ENCODE results near the gene ARRB2. TPM values are rescaled to one million over a fixed set of nuclear protein-coding genes. Genes with fewer than 3 reads are reported as not detected.
A peak's percentile ranks its signal among the peaks of the same experiment; 100 is the strongest.

The ARRB2 gene
- total and polyA plus RNA-seq, 2 donors from 2014 or later = 32.8 to 63.1 TPM

DNA sequence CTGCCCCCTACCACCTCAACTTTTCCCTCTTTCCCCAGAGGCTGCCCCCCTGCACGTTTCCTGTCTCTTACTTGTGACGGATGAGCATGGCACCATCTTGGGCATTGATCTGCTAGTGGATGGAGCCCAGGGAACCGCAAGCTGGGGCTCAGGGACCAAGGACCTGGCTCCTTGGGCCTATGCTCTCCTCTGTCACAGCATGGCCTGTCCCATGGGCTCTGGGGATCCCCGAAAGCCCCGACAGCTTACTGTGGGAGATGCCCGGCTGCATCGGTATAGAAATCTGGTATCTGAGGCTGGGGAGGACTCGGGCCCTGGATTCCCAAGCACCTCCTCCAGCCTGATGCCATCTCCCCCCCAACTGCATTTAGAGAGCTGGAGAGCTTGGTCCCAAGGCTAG lies 31.1 kb downstream of the ARRB2 start:
- Histone ChIP-seq H3K36me3 (ENCODE audit: control insufficient read depth in 2 of 3, insufficient read depth in 3 of 3, low read length in 3 of 3) (no peaks in the 10 kb centered on the region), H3K9me3 (ENCODE audit: control insufficient read depth in 2 of 3, insufficient read depth in 1 of 3, low read length in 3 of 3) (no peaks in the 10 kb centered on the region), H3K4me3 (ENCODE audit: low read length in 3 of 3) (no peak overlapping the region), H3K27ac (ENCODE audit: low read depth in 2 of 2, low read length in 2 of 2) (no peak overlapping the region), H3K9ac (ENCODE audit: low read length in 3 of 3) (no peak overlapping the region), H3K4me1 (ENCODE audit: control insufficient read depth in 2 of 3, insufficient read depth in 2 of 3, low read depth in 1 of 3, low read length in 3 of 3) (peaks cover 0 to 6% (median 0%) of the 10 kb centered on the region in 3 donors), H3K27me3 (ENCODE audit: control insufficient read depth, insufficient read depth, low read length) (peaks cover 11% of the 10 kb centered on the region)
- intact Hi-C loops (cut with DNase I) = no loop called here
- FAIRE-seq (no peak), DNase-seq (peak in 1 of 5 donors; percentile 29)
- TF ChIP-seq, protein P1, sequence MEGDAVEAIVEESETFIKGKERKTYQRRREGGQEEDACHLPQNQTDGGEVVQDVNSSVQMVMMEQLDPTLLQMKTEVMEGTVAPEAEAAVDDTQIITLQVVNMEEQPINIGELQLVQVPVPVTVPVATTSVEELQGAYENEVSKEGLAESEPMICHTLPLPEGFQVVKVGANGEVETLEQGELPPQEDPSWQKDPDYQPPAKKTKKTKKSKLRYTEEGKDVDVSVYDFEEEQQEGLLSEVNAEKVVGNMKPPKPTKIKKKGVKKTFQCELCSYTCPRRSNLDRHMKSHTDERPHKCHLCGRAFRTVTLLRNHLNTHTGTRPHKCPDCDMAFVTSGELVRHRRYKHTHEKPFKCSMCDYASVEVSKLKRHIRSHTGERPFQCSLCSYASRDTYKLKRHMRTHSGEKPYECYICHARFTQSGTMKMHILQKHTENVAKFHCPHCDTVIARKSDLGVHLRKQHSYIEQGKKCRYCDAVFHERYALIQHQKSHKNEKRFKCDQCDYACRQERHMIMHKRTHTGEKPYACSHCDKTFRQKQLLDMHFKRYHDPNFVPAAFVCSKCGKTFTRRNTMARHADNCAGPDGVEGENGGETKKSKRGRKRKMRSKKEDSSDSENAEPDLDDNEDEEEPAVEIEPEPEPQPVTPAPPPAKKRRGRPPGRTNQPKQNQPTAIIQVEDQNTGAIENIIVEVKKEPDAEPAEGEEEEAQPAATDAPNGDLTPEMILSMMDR (IDR thresholded peaks at IDR 0.05; ENCODE audit: borderline replicate concordance, extremely low read depth, insufficient read depth) = no peak

- FAIRE-seq = no peak
- Histone ChIP-seq H3K9me3 (ENCODE audit: control insufficient read depth in 2 of 3, insufficient read depth in 1 of 3, low read length in 3 of 3) (no peaks in the 10 kb centered on the region), H3K36me3 (ENCODE audit: control insufficient read depth in 2 of 3, insufficient read depth in 3 of 3, low read length in 3 of 3) (no peaks in the 10 kb centered on the region), H3K27ac (ENCODE audit: low read depth in 2 of 2, low read length in 2 of 2) (no peak overlapping the region), H3K4me1 (ENCODE audit: control insufficient read depth in 2 of 3, insufficient read depth in 2 of 3, low read depth in 1 of 3, low read length in 3 of 3) (peaks cover 0 to 6% (median 0%) of the 10 kb centered on the region in 3 donors), H3K4me3 (ENCODE audit: low read length in 3 of 3) (no peak overlapping the region), H3K9ac (ENCODE audit: low read length in 3 of 3) (no peak overlapping the region), H3K27me3 (ENCODE audit: control insufficient read depth, insufficient read depth, low read length) (peaks cover 11% of the 10 kb centered on the region)
- peak in 1 of 5 donors; percentile 42 for DNase-seq
- intact Hi-C loops (cut with DNase I) = no loop called here
- TF ChIP-seq, protein P1 (IDR thresholded peaks at IDR 0.05; ENCODE audit: borderline replicate concordance, extremely low read depth, insufficient read depth) = no peak
Measured at GRCh38 chr17:4742133-4742532, 31.7 kb downstream of the ARRB2 start.

DNA sequence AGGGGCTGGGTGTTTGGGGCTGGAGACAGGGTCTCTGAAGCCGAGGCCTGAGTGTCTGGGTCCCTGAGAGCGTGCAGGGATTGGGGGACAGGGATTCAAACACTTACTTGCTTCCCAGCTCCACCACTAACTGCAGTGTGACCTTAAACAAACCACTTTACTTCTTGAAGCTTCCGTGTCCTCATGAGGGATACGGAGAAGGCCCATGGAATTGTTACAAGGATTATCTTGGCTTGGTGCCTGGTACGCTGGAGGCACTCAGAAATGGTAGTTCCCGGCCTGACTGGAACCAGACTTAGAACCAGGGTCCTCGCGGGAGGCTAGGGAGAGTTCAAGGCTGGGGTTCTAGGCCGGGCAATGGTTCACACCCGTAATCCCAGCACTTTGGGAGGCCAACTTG lies 32.2 kb downstream of the ARRB2 start:
- intact Hi-C loops (cut with DNase I) = no loop called here
- H3K9me3 ChIP-seq (ENCODE audit: control insufficient read depth in 2 of 3, insufficient read depth in 1 of 3, low read length in 3 of 3) = no peaks in the 10 kb centered on the region
- no peaks in the 10 kb centered on the region for H3K36me3 ChIP-seq (ENCODE audit: control insufficient read depth in 2 of 3, insufficient read depth in 3 of 3, low read length in 3 of 3)
- no peak for FAIRE-seq
- H3K4me3 ChIP-seq (ENCODE audit: low read length in 3 of 3) = no peak overlapping the region
- H3K27ac ChIP-seq (ENCODE audit: low read depth in 2 of 2, low read length in 2 of 2) = no peak overlapping the region
- no peak overlapping the region for H3K9ac ChIP-seq (ENCODE audit: low read length in 3 of 3)
- H3K4me1 ChIP-seq (ENCODE audit: control insufficient read depth in 2 of 3, insufficient read depth in 2 of 3, low read depth in 1 of 3, low read length in 3 of 3) = peaks cover 0 to 6% (median 0%) of the 10 kb centered on the region in 3 donors
- peaks cover 11% of the 10 kb centered on the region for H3K27me3 ChIP-seq (ENCODE audit: control insufficient read depth, insufficient read depth, low read length)
- TF ChIP-seq, protein P1 (IDR thresholded peaks at IDR 0.05; ENCODE audit: borderline replicate concordance, extremely low read depth, insufficient read depth) = no peak
- peak in 1 of 5 donors; percentile 34 for DNase-seq

DNA sequence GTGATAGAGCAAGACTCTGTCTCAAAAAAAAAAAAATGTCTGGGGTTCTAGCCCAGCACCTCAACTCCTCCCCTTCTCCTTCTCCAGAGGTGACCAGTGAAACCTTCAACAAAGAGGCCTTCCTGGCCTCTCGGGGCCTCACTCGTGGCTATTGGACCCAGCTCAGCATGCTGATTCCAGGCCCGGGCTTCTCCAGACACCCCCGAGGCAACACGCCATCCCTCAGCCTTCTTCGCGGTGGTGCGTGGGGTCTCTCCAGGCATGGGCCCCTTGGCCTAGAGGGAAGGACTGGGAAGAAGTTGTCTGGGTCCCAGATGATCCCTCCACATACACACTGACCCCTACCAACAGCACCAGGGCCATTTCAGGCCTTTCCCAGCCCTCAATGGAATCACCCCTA lies 32.8 kb downstream of the ARRB2 start:
- DNase-seq = peak in 1 of 5 donors; percentile 67
- Histone ChIP-seq H3K4me1 (ENCODE audit: control insufficient read depth in 2 of 3, insufficient read depth in 2 of 3, low read depth in 1 of 3, low read length in 3 of 3) (peaks cover 0 to 5% (median 0%) of the 10 kb centered on the region in 3 donors), H3K27me3 (ENCODE audit: control insufficient read depth, insufficient read depth, low read length) (peaks cover 9% of the 10 kb centered on the region), H3K9ac (ENCODE audit: low read length in 3 of 3) (no peak overlapping the region), H3K9me3 (ENCODE audit: control insufficient read depth in 2 of 3, insufficient read depth in 1 of 3, low read length in 3 of 3) (no peaks in the 10 kb centered on the region), H3K4me3 (ENCODE audit: low read length in 3 of 3) (no peak overlapping the region), H3K27ac (ENCODE audit: low read depth in 2 of 2, low read length in 2 of 2) (no peak overlapping the region), H3K36me3 (ENCODE audit: control insufficient read depth in 2 of 3, insufficient read depth in 3 of 3, low read length in 3 of 3) (no peaks in the 10 kb centered on the region)
- TF ChIP-seq, protein P1 (IDR thresholded peaks at IDR 0.05; ENCODE audit: borderline replicate concordance, extremely low read depth, insufficient read depth) = no peak
- intact Hi-C loops (cut with DNase I) = no loop called here
- FAIRE-seq = no peak
